Osteoblast (primary cell): ENCODE measurements around the gene GFRA1. TPM values are rescaled to one million over a fixed set of nuclear protein-coding genes. Genes with fewer than 3 reads are reported as not detected.

Experiments
- DNase-seq: peaks from one replicate; pipeline ENCODE4 v3.0.0; 2011; ENCODE audit warnings: low spot score, mixed read lengths; ENCODE audit not compliant: insufficient read length; ENCODE audit errors: missing footprints
- H2AFZ ChIP-seq: 2 replicates; pipeline ENCODE4 v1.6.0; 2011; ENCODE audit warnings: mild to moderate bottlenecking, low read length
- H3K27ac ChIP-seq: 2 replicates; pipeline ENCODE4 v1.5.1; 2011; ENCODE audit warnings: mild to moderate bottlenecking, low read depth, low read length, moderate library complexity
- H3K27me3 ChIP-seq: 2 replicates; pipeline ENCODE4 v1.6.0; 2012; ENCODE audit warnings: mild to moderate bottlenecking, control low read depth, inconsistent platforms, low read length, moderate library complexity; ENCODE audit not compliant: insufficient read depth
- H3K36me3 ChIP-seq: 2 replicates; pipeline ENCODE4 v1.5.1; 2011; ENCODE audit warnings: mild to moderate bottlenecking, low read length, control low read depth, moderate library complexity; ENCODE audit not compliant: insufficient read depth
- H3K4me1 ChIP-seq: 2 replicates; pipeline ENCODE4 v1.5.1; 2011; ENCODE audit warnings: mild to moderate bottlenecking, low read length, control low read depth, moderate library complexity; ENCODE audit not compliant: insufficient read depth
- H3K4me2 ChIP-seq: 2 replicates; pipeline ENCODE4 v1.6.0; 2011; ENCODE audit warnings: mild to moderate bottlenecking, low read length; ENCODE audit not compliant: insufficient read depth
- H3K4me3 ChIP-seq: fragments of 200-600 bp; sonication (generic); 3 replicates; pipeline ENCODE4 v1.5.1; 2012; ENCODE audit warnings: mild to moderate bottlenecking, low read length, inconsistent platforms; ENCODE audit not compliant: insufficient read depth
- H3K79me2 ChIP-seq: 2 replicates; pipeline ENCODE4 v1.6.0; 2012; ENCODE audit warnings: mild to moderate bottlenecking, low read length, control low read depth, inconsistent platforms; ENCODE audit not compliant: insufficient read depth
- H3K9me3 ChIP-seq: 2 replicates; pipeline ENCODE4 v1.5.1; 2011; ENCODE audit warnings: low read depth, low read length, control low read depth
- H4K20me1 ChIP-seq: 2 replicates; pipeline ENCODE4 v1.6.0; 2012; ENCODE audit warnings: mild to moderate bottlenecking, low read length, control low read depth; ENCODE audit not compliant: insufficient read depth
- total RNA-seq: library from RNA; depleted of rRNA; stranded (reverse); fragments of >200 nt; gene quantifications from 2 replicates; pipeline ENCODE4 v1.2.3, GENCODE V29; 2012
- TF ChIP-seq, protein P1 (sequence below): IDR thresholded peaks from 2 replicates; pipeline ENCODE4 v1.5.1; 2011; ENCODE audit warnings: mild to moderate bottlenecking, low read depth, low read length, moderate library complexity; ENCODE audit errors: extremely low read depth

Gene GFRA1
- total RNA-seq, 1 donor: 76.0 TPM

DNA sequence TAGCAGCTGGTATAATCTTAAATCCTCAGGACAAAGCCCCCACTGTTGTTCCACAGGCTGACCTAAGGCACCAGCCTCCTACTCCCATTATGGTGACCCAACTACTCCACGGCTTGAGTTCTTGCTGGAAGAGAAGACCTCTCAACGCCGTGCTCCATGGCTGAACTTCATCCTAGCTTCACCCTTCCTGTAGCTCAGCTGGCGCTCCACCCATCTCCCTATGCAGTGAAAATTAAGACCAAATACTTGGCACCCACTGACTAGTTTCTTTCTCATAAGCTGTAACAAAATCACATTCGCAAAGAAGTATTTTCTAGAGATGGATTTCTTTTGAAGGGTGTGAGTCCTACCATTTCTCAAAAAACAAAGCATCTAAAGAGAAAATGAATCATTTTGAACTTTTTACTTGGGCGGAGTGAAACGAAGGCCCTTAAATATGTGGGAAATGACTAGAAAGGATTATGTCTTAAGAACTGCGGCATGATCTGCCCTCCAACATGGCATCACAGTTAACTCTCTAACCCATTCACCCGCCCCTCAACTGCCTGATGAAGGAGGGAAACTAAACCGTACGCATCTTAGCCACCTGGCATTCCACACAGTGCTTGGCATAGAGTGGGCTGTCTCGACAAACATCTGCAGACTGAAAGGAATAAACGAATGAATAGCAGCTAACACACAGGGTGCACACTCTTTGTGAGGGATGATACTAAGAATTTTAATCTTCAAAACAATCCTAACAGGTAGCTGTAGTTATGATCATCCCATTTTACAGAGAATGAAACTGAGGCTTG is 32.7 kb downstream of the GFRA1 start:
- no peaks in the 10 kb centered on the region for H3K36me3 ChIP-seq
- no peaks in the 10 kb centered on the region for H4K20me1 ChIP-seq
- H3K27me3 ChIP-seq: no peaks in the 10 kb centered on the region
- H3K27ac ChIP-seq: no peak overlapping the region
- no peak for DNase-seq
- H3K4me1 ChIP-seq: no peaks in the 10 kb centered on the region
- no peak overlapping the region for H2AFZ ChIP-seq
- no peaks in the 10 kb centered on the region for H3K9me3 ChIP-seq
- H3K79me2 ChIP-seq: no peaks in the 10 kb centered on the region
- no peak overlapping the region for H3K4me3 ChIP-seq
- TF ChIP-seq, protein P1, sequence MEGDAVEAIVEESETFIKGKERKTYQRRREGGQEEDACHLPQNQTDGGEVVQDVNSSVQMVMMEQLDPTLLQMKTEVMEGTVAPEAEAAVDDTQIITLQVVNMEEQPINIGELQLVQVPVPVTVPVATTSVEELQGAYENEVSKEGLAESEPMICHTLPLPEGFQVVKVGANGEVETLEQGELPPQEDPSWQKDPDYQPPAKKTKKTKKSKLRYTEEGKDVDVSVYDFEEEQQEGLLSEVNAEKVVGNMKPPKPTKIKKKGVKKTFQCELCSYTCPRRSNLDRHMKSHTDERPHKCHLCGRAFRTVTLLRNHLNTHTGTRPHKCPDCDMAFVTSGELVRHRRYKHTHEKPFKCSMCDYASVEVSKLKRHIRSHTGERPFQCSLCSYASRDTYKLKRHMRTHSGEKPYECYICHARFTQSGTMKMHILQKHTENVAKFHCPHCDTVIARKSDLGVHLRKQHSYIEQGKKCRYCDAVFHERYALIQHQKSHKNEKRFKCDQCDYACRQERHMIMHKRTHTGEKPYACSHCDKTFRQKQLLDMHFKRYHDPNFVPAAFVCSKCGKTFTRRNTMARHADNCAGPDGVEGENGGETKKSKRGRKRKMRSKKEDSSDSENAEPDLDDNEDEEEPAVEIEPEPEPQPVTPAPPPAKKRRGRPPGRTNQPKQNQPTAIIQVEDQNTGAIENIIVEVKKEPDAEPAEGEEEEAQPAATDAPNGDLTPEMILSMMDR: no peak
- H3K4me2 ChIP-seq: no peak overlapping the region

DNA sequence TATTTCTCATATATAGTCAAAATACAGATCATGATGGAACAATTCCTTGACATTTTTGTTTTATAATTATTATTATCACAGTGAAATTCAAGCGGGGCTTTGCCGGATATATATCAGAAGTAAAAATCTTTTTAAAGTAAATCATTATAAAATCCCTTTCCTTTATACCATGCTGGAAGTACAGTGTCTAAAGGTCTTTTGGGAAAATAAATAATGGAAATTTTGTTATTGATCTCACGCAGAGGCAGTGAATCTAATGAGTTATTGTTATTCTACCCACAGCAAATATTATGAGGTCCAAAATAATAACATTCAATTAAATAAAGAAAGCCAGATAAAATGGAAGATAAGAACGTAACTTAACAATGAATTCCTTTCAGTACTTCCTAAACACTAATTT is 33.8 kb downstream of the GFRA1 start:
- H2AFZ ChIP-seq: no peak overlapping the region
- no peak for DNase-seq

DNA sequence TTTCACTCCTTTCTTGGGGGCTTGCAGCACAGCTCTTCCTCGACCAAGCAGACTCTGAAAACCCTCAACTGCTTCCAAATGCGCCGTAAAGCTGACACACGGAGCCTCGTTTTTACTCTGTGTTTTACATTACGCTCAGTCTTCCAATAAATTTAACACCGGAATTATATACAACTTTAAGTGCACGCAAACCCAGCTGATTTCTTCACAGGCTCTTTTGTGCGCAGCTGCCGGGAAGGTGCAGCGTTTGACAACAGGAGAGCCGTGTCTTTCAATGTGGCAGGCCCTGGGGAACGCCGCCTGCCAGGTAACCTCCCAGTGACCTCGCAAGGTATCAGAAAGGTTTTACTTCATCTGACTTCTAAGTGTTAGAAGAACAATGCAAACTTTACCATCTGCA is 35.0 kb downstream of the GFRA1 start:
- Histone ChIP-seq H3K9me3 (no peaks in the 10 kb centered on the region), H3K4me3 (no peak overlapping the region), H3K4me1 (no peaks in the 10 kb centered on the region), H3K27me3 (no peaks in the 10 kb centered on the region), H3K79me2 (no peaks in the 10 kb centered on the region), H3K36me3 (no peaks in the 10 kb centered on the region), H4K20me1 (no peaks in the 10 kb centered on the region), H3K4me2 (no peak overlapping the region), H2AFZ (no peak overlapping the region), H3K27ac (no peak overlapping the region)
- TF ChIP-seq, protein P1: no peak
- no peak for DNase-seq

More for the DNA sequence above, 33.8 kb downstream of the GFRA1 start:
- H3K36me3 ChIP-seq: no peaks in the 10 kb centered on the region
- no peaks in the 10 kb centered on the region for H4K20me1 ChIP-seq
- H3K27ac ChIP-seq: no peak overlapping the region
- H3K4me1 ChIP-seq: no peaks in the 10 kb centered on the region
- H3K4me2 ChIP-seq: no peak overlapping the region
- no peaks in the 10 kb centered on the region for H3K27me3 ChIP-seq
- no peak overlapping the region for H3K4me3 ChIP-seq
- TF ChIP-seq, protein P1: no peak
- no peaks in the 10 kb centered on the region for H3K9me3 ChIP-seq
- H3K79me2 ChIP-seq: no peaks in the 10 kb centered on the region

DNA sequence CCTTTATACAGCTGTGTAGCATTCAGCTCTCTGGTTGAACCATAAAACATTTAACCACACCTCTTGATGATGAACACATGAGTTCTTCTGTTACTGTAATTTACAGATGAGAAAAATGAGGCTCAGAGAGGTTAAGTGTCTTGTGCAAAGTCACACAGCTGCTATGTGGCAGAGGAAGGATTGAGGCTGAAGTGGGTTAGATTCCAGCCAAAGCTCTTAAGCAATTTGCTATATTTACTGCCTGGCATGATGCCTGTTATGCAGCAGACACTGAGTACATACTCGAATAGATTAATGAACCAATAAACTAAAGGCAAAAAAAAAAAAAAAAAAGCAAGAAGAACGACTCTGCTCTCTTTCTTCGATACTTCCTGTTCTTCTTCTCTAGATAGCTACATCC is 35.7 kb downstream of the GFRA1 start:
- Histone ChIP-seq H2AFZ (no peak overlapping the region), H3K36me3 (no peaks in the 10 kb centered on the region), H4K20me1 (no peaks in the 10 kb centered on the region), H3K27ac (no peak overlapping the region), H3K9me3 (no peaks in the 10 kb centered on the region), H3K79me2 (no peaks in the 10 kb centered on the region), H3K4me2 (no peak overlapping the region), H3K4me1 (no peaks in the 10 kb centered on the region), H3K27me3 (no peaks in the 10 kb centered on the region), H3K4me3 (no peak overlapping the region)
- TF ChIP-seq, protein P1: no peak
- no peak for DNase-seq
